Tibial nerve (tissue), 4 donors: Measurements from ENCODE around the gene RFX7. TPM values are rescaled to one million over a fixed set of nuclear protein-coding genes. Genes with fewer than 3 reads are reported as not detected.

ENCODE experiments used
- DNase-seq, 2 donors: peaks; one replicate each; pipeline ENCODE4 v3.0.0-alpha.2; 2019; ENCODE audit warnings: low spot score in 2 of 2
- H3K27ac ChIP-seq, 4 donors: fragments of 200-600 bp; sonication (generic) in 3 of 4; one replicate each; pipeline ENCODE4 v1.5.1; 2017 to 2019; ENCODE audit warnings: mild to moderate bottlenecking in 1 of 4
- H3K27me3 ChIP-seq, 2 donors: fragments of 200-600 bp; sonication (generic) in 1 of 2; one replicate each; pipeline versions ENCODE4 v1.5.1 to v1.6.0; 2017 to 2019
- H3K36me3 ChIP-seq, 3 donors: fragments of 200-600 bp; sonication (generic); one replicate each; pipeline ENCODE4 v1.5.1; 2018 to 2019
- H3K4me1 ChIP-seq, 4 donors: fragments of 200-600 bp; sonication (generic) in 3 of 4; one replicate each; pipeline ENCODE4 v1.5.1; 2017 to 2019
- H3K4me3 ChIP-seq, 4 donors: fragments of 200-600 bp; sonication (generic) in 3 of 4; one replicate each; pipeline ENCODE4 v1.5.1; 2017 to 2019; ENCODE audit warnings: mild to moderate bottlenecking in 1 of 4, moderate library complexity in 1 of 4
- H3K9me3 ChIP-seq, 4 donors: fragments of 200-600 bp; sonication (generic) in 3 of 4; one replicate each; pipeline ENCODE4 v1.5.1; 2017 to 2019
- EP300 ChIP-seq, 2 donors: sonication (generic); formaldehyde crosslinking; IDR thresholded peaks; one replicate each; pipeline ENCODE4 v1.6.1; 2017; ENCODE audit warnings: antibody characterized with exemption in 2 of 2, mild to moderate bottlenecking in 1 of 2
- POLR2A ChIP-seq, 2 donors: fragments of 450-650 bp; IDR thresholded peaks; one replicate each; pipeline ENCODE4 v1.6.1; 2017; ENCODE audit warnings: antibody characterized with exemption in 2 of 2, mild to moderate bottlenecking in 2 of 2, moderate library complexity in 2 of 2
- WGBS, 2 donors: methylation state at CpG; one replicate each; pipeline ENCODE4 v1.1.5; 2018; 5-methylcytosine and 5-hydroxymethylcytosine counted together
- total RNA-seq, 4 donors: library from RNA; depleted of rRNA; stranded (reverse); fragments of >200 nt; gene quantifications; one replicate each; pipeline ENCODE4 v1.1.0, GENCODE V29; 2016
- TF ChIP-seq, protein P1 (sequence below), 5 experiments: fragments of 200-600 bp in 3 of 5; fragments of 450-650 bp in 2 of 5; sonication (generic) in 3 of 5; IDR thresholded peaks; one replicate each; pipeline ENCODE4 v1.5.1; 2016 to 2019; ENCODE audit warnings: antibody characterized with exemption in 5 of 5, mild to moderate bottlenecking in 3 of 5, moderate library complexity in 2 of 5

Gene RFX7
- total RNA-seq, 4 donors from 2014 or later = 7.1 to 13.8 (median 10.0) TPM

DNA sequence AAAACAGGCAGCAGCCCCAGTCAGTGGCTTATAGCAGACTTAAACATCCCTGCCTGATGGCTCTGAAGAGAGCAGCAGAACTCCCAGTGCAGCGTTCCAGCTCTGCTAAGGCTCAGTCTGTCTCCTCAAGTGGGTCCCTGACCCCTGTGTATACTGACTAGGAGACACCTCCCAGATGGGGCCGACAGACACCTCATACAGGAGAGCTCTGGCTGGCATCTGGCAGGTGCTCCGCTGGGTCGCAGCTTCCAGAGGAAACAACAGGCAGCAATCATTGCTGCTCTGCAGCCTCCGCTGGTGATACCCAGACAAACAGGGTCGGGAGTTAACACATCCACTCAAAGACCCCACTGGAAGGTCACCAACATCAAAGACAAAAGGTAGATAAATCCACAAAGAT lies 93.5 kb downstream of the RFX7 start:
- DNase-seq = no peak
- H3K4me1 ChIP-seq = peaks cover 0 to 11% (median 0%) of the 10 kb centered on the region in 4 donors
- no peak overlapping the region for H3K4me3 ChIP-seq
- peaks cover 0 to 29% (median 4%) of the 10 kb centered on the region in 4 donors for H3K9me3 ChIP-seq
- no peaks in the 10 kb centered on the region for H3K27me3 ChIP-seq
- no peak overlapping the region for H3K27ac ChIP-seq
- H3K36me3 ChIP-seq = no peaks in the 10 kb centered on the region
- WGBS, 2 donors = 88 to 100% methylated on average over 6 of the region's 6 CpGs
- no peak for TF ChIP-seq EP300 (IDR thresholded peaks at IDR 0.05)
- TF ChIP-seq POLR2A (IDR thresholded peaks at IDR 0.05) = no peak
- TF ChIP-seq, protein P1, sequence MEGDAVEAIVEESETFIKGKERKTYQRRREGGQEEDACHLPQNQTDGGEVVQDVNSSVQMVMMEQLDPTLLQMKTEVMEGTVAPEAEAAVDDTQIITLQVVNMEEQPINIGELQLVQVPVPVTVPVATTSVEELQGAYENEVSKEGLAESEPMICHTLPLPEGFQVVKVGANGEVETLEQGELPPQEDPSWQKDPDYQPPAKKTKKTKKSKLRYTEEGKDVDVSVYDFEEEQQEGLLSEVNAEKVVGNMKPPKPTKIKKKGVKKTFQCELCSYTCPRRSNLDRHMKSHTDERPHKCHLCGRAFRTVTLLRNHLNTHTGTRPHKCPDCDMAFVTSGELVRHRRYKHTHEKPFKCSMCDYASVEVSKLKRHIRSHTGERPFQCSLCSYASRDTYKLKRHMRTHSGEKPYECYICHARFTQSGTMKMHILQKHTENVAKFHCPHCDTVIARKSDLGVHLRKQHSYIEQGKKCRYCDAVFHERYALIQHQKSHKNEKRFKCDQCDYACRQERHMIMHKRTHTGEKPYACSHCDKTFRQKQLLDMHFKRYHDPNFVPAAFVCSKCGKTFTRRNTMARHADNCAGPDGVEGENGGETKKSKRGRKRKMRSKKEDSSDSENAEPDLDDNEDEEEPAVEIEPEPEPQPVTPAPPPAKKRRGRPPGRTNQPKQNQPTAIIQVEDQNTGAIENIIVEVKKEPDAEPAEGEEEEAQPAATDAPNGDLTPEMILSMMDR (IDR thresholded peaks at IDR 0.05) = no peak

DNA sequence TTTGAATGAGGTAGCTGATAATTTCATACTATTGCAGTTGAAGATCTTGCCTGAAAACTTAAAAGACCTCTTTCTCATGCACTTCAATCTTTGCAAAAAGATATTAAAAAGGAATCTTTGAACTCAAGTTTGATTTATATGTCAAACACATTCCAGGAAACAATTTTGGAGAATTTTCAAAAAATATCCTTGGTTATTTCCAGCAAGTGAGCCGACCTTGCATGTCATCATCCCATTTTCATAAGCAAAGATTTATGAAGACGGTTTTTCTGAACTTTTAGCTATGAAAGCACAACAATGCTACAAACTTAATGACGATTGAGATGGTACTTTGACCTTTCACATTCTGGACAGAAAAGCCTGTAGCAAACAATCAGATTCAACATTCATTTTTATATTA lies 95.6 kb downstream of the RFX7 start:
- no peak overlapping the region for H3K4me3 ChIP-seq
- no peak for DNase-seq
- H3K27me3 ChIP-seq = no peaks in the 10 kb centered on the region
- peaks cover 0 to 2% (median 0%) of the 10 kb centered on the region in 3 donors for H3K36me3 ChIP-seq
- 73 to 74% methylated on average over 3 of the region's 3 CpGs for WGBS, 2 donors
- H3K4me1 ChIP-seq = peaks cover 0 to 17% (median 0%) of the 10 kb centered on the region in 4 donors
- TF ChIP-seq, protein P1 (IDR thresholded peaks at IDR 0.05) = no peak
- TF ChIP-seq POLR2A (IDR thresholded peaks at IDR 0.05) (no peak), EP300 (IDR thresholded peaks at IDR 0.05) (no peak)
- H3K9me3 ChIP-seq = peaks cover 0 to 15% (median 4%) of the 10 kb centered on the region in 4 donors
- no peak overlapping the region for H3K27ac ChIP-seq

DNA sequence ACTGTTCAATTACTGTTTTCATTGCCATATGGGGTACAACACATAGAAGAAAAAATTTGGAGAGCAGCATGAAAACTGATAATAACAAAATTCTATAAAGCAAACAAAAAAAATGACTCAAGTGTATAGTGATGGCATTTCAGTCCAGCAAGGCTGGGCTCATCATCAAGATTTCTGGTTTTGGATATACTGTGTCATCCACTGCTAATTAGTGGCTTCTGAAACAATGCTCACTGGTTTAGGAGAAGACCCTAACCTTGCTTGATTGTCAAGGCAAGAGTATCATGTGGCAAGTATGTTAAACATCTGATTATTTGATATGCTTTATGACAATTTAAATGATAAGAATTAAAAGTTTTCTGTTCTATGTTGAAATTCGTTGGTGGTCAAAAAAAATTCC lies 96.9 kb downstream of the RFX7 start:
- no peak for DNase-seq
- Histone ChIP-seq H3K27ac (no peak overlapping the region), H3K36me3 (peaks cover 0 to 15% (median 7%) of the 10 kb centered on the region in 3 donors), H3K4me1 (peaks cover 0 to 17% (median 0%) of the 10 kb centered on the region in 4 donors), H3K9me3 (peaks cover 0 to 9% (median 4%) of the 10 kb centered on the region in 4 donors), H3K4me3 (no peak overlapping the region), H3K27me3 (no peaks in the 10 kb centered on the region)
- TF ChIP-seq, protein P1 (IDR thresholded peaks at IDR 0.05) = no peak
- no peak for TF ChIP-seq POLR2A (IDR thresholded peaks at IDR 0.05)
- no peak for TF ChIP-seq EP300 (IDR thresholded peaks at IDR 0.05)
- 88 to 89% methylated on average over 1 of the region's 1 CpG for WGBS, 2 donors

DNA sequence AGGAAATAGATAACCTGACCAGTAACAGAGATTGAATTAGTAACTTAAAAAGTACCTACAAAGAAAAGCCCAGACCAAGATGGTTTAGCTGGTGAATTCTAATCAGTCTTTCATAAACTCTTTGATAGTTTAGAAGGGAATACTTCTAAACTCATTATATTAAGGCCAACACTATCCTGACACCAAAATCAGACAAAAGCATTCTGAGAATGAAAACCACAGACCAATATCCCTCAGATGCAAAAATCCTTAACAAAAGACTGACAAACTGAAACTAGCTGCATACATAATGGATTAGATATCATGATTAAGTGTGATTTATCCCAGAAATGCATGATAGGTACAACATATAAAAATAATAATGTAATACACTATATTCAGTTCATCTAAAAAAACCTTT lies 115.6 kb downstream of the RFX7 start:
- peaks cover 0 to 52% (median 13%) of the 10 kb centered on the region in 4 donors for H3K9me3 ChIP-seq
- H3K27me3 ChIP-seq = no peaks in the 10 kb centered on the region
- H3K36me3 ChIP-seq = peaks cover 0 to 47% (median 0%) of the 10 kb centered on the region in 3 donors
- H3K4me3 ChIP-seq = no peak overlapping the region
- no peak overlapping the region for H3K27ac ChIP-seq
- DNase-seq = no peak
- H3K4me1 ChIP-seq = no peaks in the 10 kb centered on the region
- TF ChIP-seq EP300 (IDR thresholded peaks at IDR 0.05) = no peak
- TF ChIP-seq, protein P1 (IDR thresholded peaks at IDR 0.05) = no peak
- no peak for TF ChIP-seq POLR2A (IDR thresholded peaks at IDR 0.05)

DNA sequence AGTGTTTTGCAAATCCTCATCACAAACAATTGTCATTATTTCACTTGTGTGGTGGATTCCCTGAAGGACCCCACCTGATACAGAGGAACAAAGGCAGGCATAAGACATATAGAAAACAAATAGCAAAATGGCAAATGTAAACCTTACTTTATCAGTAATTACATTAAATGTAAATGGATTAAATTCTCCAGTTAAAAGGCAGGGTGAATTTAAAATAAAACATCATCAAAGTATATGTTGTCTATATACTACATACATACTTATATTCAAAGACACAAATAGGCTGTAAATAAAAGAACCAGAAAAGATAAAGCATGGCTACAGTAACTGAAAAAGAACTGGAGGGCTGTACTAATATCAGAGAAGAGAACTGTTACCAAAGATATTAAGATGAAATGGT lies 117.3 kb downstream of the RFX7 start:
- no peak for DNase-seq
- Histone ChIP-seq H3K9me3 (peaks cover 0 to 52% (median 14%) of the 10 kb centered on the region in 4 donors), H3K36me3 (peaks cover 0 to 47% (median 0%) of the 10 kb centered on the region in 3 donors), H3K4me1 (no peaks in the 10 kb centered on the region), H3K27me3 (no peaks in the 10 kb centered on the region), H3K27ac (no peak overlapping the region), H3K4me3 (no peak overlapping the region)
- TF ChIP-seq EP300 (IDR thresholded peaks at IDR 0.05) (no peak), POLR2A (IDR thresholded peaks at IDR 0.05) (no peak)
- TF ChIP-seq, protein P1 (IDR thresholded peaks at IDR 0.05) = no peak
